HS-27A (cell line): Measurements from ENCODE around the gene DCTN4.

Experiments
- DNase-seq: peaks from one replicate; pipeline ENCODE4 v3.0.0-alpha.2; 2012; ENCODE audit warnings: low read depth, missing footprints

Gene DCTN4

DNA sequence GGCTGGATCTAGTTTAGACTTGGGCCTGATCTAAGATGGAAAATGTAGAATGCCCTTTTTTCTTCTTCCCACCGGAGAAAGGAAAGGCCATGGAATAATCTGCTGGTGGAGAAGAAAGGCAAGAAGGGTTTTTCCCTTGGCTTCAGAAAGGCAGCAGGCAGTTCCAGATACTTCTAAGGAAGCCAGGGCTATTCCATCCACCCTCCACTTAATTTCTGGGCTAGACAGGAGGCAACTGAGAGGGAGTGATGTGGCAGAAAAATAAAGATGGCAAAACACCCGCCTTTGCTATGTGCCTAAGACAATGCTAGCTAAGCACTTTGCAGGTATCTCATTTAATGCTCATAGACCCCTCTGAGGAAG lies 87.9 kb downstream of the DCTN4 start:
- no peak for DNase-seq

DNA sequence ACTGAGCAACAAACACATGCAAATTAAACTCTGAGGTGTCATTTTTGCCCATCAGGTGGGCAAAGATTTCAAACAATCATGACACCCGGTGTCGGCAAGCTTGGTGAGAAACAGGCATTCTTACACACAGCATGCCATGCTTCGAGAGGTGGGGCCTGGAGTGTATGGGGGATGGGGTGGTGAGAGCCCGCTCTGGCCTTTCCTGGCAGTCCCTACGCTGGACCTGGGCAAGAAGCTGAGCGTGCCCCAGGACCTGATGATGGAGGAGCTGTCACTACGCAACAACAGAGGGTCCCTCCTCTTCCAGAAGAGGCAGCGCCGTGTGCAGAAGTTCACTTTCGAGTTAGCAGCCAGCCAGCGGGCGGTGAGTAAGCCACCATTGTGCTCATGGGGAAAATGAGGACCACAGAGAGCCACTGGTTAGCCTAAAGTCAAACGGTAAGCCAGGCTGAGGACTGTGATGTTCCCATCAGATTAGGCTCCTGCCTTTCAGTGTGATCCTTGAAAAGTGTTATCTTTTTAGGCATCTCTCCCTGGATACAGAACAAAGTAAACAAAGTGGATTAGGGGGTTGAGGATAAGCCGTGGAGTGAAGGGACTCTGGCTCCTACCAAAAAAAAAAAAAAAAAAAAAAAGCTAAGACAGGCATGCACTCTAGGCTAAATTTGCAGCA lies 88.4 kb downstream of the DCTN4 start:
- no peak for DNase-seq

DNA sequence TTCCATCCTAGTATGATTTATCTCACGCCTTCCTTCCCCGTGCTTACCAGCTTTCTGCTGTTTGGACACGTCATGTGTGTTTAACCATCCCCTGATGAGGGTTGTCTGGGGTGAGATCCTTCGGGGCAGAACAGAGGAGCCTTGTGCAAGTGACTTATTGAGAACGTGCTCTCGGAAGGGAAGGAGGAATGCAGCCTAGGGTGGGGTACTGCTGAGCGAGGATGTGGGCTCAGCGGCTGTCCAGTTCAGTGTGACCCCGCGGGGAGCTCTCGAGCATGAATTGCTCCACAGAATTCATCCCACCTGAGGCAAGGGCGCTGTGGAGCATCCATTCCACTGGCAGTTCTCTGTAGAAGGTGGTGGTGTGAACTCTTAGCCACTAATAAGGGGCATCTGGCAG lies 93.8 kb downstream of the DCTN4 start:
- no peak for DNase-seq

DNA sequence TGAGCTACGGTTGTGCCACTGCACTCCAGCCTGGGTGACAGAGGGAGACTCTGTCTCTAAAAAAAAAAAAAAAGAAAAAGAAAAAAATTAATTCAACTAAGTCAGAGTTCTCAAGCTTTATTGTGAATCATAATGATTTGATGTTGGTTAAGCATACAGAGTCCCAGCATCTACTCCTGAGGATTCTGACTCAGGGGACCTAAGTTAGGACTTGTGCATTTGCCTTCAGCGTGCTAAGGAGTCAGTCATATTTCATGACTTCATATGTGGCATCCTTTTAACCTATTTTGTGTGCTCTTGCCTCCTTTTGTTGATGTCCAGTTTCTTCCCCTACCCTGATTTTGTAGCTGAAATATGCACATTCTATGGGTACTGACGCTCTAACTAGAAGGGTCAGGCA lies 94.9 kb downstream of the DCTN4 start:
- no peak for DNase-seq

DNA sequence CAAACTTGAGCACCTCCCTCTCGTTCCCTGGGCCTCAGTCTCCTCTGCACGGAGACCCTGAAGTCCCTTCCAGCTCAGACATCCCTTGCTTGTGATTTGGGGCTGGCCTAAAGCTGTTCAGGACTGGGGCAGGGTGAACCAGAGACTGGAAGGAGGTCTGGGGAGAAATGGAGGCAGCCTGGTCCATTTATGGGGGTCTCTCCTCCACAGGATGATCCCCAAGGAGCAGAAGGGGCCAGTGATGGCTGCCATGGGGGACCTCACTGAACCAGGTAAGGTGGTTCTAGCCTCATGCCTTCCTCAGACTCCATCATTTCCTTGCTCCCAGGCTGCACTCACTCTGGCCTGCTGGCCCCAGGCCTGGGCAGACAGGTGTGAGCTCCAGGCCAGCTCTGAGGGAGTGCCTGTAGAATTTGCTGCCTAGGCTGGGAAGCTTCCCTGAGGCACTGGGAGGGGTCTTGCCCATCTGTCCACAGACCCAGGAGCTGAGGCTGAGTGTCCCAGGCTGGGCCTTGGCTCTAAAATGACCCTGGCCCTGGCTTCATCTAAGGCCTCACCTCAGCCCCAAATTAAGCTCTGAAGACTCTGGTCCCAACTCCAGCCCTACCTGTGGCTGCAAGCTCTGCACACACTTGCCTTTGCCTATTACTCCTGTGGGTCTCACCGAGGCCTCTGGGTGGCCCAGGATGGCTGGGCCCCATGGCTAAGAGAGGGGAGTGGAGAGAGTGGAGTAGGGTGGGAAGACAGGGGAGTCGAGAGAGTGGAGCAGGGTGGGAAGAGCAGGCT lies 95.9 kb downstream of the DCTN4 start:
- DNase-seq, result no peak

DNA sequence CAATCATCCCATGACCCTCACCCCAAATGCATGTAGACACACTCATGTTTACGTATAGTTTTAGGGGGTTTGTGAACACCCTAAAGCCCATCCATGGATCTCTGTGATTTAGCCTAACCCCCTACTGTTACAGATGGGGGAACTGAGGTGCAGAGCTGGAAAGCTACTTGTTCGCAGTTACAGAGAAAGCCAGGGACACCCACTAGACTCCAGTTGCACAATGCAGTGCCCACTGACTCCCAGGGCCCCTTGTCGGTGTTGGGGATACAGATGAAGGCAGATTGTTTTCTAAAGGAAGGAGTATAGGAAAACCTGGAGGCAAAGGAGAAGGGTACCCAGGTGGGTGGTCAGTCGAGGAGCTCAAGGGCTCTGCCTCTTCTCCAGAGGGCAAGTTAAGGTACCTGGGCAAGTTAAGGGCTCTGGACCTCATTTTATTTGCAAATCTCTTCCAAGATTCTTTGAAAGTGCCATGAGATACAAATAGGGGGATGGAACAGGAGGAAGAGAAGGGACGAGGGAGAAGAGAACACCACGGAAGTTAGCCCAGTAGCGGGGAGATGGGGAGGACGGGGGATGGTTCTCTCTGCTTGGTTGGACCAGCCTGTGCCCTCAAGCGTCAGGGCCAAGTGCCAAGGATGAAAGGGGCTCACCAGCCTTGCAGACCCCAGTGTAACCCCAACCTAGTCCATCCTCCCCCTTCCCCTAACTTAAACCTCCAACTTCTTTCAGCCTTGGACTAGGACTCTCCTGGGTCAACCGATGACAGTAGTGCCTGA lies 96.8 kb downstream of the DCTN4 start:
- DNase-seq, result no peak

DNA sequence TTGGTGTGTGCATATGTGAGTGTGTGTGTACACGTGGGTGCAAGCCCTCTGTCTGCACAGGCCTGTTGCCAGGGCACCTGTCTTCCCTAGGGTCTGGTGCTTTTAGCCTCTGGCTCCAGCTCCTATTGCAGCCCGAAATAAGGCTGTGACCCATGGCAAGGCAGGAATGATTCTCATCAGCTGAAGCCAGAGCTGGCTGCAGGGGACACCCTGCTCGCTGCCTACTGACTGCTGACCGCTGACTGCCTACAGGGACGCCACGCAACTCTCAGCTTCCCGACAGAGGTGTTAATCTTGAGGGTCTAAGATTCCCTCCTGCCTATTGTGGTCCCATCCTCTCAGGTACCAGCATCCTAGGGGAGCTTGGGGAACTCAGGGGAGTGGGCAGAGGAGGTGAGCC lies 97.7 kb downstream of the DCTN4 start, which contains the start of gene MYOZ3:
TSS of gene MYOZ3 (plus strand) at position 166 of the 400 bp plus-strand sequence. CDS start 1,691 bp downstream, outside the sequence.
- DNase-seq, result no peak

DNA sequence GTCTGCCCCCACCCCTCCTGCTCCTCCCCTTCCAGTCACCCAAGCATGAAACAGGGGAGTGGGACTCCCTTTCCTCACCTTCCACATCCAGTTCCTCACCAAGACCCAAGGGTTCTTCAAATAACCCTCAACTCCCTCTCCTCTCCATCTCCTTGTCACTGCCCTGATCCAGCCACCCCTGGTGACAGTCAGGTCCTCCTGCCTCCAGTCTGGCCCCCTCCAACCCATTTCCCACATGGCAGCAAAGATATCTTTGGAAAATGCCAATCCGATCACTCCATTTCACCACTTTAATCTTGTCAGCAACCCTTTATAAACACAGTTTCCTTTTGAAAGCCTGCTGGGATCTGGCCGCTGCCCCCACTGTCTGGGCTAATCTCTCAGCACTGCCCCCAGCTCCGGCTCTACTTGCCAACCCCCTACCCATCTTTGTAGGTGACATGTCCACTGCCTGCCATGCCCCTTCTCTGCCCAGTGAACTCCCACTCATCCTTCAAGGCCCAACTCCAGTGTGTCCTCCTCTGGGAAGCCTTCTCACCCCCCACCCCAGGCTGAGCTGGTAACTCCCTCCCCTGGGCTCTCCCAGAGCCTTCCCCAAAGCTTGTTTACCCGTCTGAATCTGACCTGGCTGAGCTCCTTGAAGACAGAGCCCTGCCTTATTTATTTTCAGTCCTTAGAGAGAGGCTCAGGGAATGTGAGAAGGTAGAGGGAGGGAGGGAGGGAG lies 98.5 kb downstream of the DCTN4 start:
- no peak for DNase-seq

DNA sequence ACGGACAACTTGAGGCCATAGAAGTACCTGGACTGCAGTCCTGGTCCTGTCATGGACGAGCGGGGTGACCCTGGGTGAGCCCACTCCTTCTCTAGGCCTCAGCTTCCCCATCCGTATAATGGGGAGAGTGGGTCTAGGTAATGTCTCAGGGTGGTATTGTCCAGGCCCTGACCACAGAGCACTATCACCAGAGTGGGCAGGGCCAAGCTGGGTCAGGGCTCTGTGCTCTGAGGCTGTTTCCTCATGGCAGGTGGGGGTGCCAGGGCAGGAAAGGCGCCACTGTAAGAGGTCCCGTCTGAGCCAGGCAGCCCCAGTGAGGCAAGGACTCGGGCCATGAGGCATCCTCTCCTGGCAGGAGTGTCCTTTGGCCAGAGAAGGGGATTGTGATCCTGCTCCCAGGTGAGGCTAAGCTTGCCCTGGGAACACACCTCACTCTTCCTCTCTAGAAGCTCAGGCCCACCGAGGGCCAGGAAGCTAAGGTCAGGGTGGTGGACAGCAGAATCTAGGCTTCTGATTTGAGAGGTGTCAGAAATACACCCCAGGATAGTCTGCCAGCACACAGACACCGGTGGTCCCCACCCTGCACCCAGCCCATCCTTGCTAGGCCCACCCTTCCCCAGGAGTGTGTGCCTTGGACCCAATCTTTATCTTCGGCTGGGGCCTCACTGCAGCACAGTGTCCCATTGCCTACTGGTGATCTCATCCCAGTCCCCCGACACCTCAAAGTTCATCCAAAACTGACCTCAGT lies 99.3 kb downstream of the DCTN4 start:
- no peak for DNase-seq

DNA sequence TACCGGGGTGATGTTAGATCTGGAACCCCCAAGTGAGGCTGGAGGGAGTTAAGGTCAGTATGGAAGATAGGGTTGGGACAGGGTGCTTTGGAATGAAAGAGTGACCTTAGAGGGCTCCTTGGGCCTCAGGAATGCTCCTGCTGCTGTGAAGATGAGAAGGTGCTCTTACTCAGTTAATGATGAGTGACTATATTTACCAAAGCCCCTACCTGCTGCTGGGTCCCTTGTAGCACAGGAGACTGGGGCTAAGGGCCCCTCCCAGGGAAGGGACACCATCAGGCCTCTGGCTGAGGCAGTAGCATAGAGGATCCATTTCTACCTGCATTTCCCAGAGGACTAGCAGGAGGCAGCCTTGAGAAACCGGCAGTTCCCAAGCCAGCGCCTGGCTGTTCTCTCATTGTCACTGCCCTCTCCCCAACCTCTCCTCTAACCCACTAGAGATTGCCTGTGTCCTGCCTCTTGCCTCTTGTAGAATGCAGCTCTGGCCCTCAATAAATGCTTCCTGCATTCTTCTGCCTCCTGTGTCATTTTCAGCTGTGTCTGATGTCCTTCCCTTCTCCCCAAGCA lies 100.0 kb downstream of the DCTN4 start:
- DNase-seq, result no peak
